GM23338 (cell line): ENCODE results near the gene RAB11A. TPM values are rescaled to one million over a fixed set of nuclear protein-coding genes. Genes with fewer than 3 reads are reported as not detected.

Experiments used
- ATAC-seq: fragments of 200-7000 bp; cut with Tn5 transposase; 3 replicates; pipeline ENCODE4 v1.9.1; 2020
- DNase-seq: peaks from one replicate; pipeline ENCODE4 v3.0.0-alpha.2; 2015; ENCODE audit warnings: low spot score
- H2AFZ ChIP-seq: fragments of 200-600 bp; sonication (generic); 2 replicates; pipeline ENCODE4 v1.8.0; 2016; ENCODE audit warnings: antibody characterized with exemption, mild to moderate bottlenecking, moderate library complexity
- H3F3A ChIP-seq: fragments of 200-600 bp; sonication (generic); replicated peaks from 2 replicates; pipeline ENCODE4 v1.8.0; 2017; ENCODE audit warnings: antibody characterized with exemption, mixed run types, low read depth
- H3K27ac ChIP-seq: fragments of 200-600 bp; sonication (generic); 2 replicates; pipeline ENCODE4 v1.6.1; 2016; ENCODE audit warnings: low read depth
- H3K27me3 ChIP-seq: fragments of 200-600 bp; sonication (generic); 2 replicates; pipeline ENCODE4 v1.8.0; 2016; ENCODE audit warnings: mild to moderate bottlenecking, mixed run types, moderate library complexity; ENCODE audit not compliant: insufficient read depth
- H3K36me3 ChIP-seq: fragments of 200-600 bp; sonication (generic); 2 replicates; pipeline ENCODE4 v1.8.0; 2016; ENCODE audit warnings: mild to moderate bottlenecking; ENCODE audit not compliant: insufficient read depth
- H3K4me1 ChIP-seq: fragments of 200-600 bp; sonication (generic); 2 replicates; pipeline ENCODE4 v1.8.0; 2016; ENCODE audit warnings: mild to moderate bottlenecking, moderate library complexity; ENCODE audit not compliant: insufficient read depth
- H3K4me2 ChIP-seq: fragments of 200-600 bp; sonication (generic); 2 replicates; pipeline ENCODE4 v1.7.1; 2017; ENCODE audit warnings: mixed run types
- H3K4me3 ChIP-seq: fragments of 200-600 bp; sonication (generic); 2 replicates; pipeline ENCODE4 v1.6.1; 2016; ENCODE audit warnings: mixed run types
- H3K79me2 ChIP-seq: fragments of 200-600 bp; sonication (generic); replicated peaks from 2 replicates; pipeline ENCODE4 v1.8.0; 2017; ENCODE audit warnings: mild to moderate bottlenecking; ENCODE audit not compliant: insufficient read depth
- H3K9me2 ChIP-seq: fragments of 200-600 bp; sonication (generic); 2 replicates; pipeline ENCODE4 v1.8.0; 2017; ENCODE audit not compliant: insufficient read depth
- H4K20me1 ChIP-seq: fragments of 200-600 bp; sonication (generic); replicated peaks from 2 replicates; pipeline ENCODE4 v1.8.0; 2017; ENCODE audit warnings: mild to moderate bottlenecking; ENCODE audit not compliant: insufficient read depth
- H3K27ac Mint-ChIP-seq: 2 replicates; pipeline ENCODE4 v1.8.0; 2020; ENCODE audit warnings: inconsistent platforms, mild to moderate bottlenecking, moderate library complexity, mixed read lengths
- H3K27me3 Mint-ChIP-seq: 3 replicates; pipeline ENCODE4 v1.8.0; 2022; ENCODE audit warnings: low read depth, mild to moderate bottlenecking, moderate library complexity, mixed read lengths, inconsistent platforms; ENCODE audit not compliant: insufficient read depth, poor library complexity
- H3K36me3 Mint-ChIP-seq: 3 replicates; pipeline ENCODE4 v1.8.0; 2021; ENCODE audit warnings: low read depth, mild to moderate bottlenecking, inconsistent platforms, moderate library complexity, mixed read lengths
- H3K4me1 Mint-ChIP-seq: 3 replicates; pipeline ENCODE4 v1.8.0; 2020; ENCODE audit warnings: mild to moderate bottlenecking, inconsistent platforms, mixed read lengths
- H3K4me3 Mint-ChIP-seq: 3 replicates; pipeline ENCODE4 v1.8.0; 2021; ENCODE audit warnings: moderate library complexity, mild to moderate bottlenecking, inconsistent platforms, mixed read lengths
- H3K9me3 Mint-ChIP-seq: 3 replicates; pipeline ENCODE4 v1.8.0; 2020; ENCODE audit warnings: moderate library complexity, mild to moderate bottlenecking, inconsistent platforms, mixed read lengths
- CREB1 ChIP-seq: fragments of 250-450 bp; sonication (Bioruptor Pico); IDR thresholded peaks from 2 replicates; pipeline ENCODE4 v1.5.0; 2020; ENCODE audit warnings: low read depth, mild to moderate bottlenecking, moderate library complexity
- CTCF ChIP-seq, 2 experiments: fragments of 200-600 bp in 1 of 2; sonication (generic) in 1 of 2; conservative IDR thresholded peaks; 2 replicates each; pipeline versions ENCODE4 v1.5.1 to v1.6.1; 2016 to 2017; ENCODE audit warnings: antibody characterized with exemption in 2 of 2, low read depth in 2 of 2, mild to moderate bottlenecking in 2 of 2, moderate library complexity in 1 of 2
- ETS1 ChIP-seq: IDR thresholded peaks from 2 replicates; pipeline ENCODE4 v1.6.1; 2016; ENCODE audit warnings: antibody characterized with exemption
- EZH2phosphoT487 ChIP-seq: fragments of 200-600 bp; sonication (generic); IDR thresholded peaks from one replicate; pipeline ENCODE4 v1.8.1; 2018; ENCODE audit warnings: antibody characterized with exemption; ENCODE audit not compliant: unreplicated experiment
- JUNB ChIP-seq: IDR thresholded peaks from one replicate; pipeline ENCODE4 v1.6.1; 2016; ENCODE audit warnings: antibody characterized with exemption; ENCODE audit not compliant: unreplicated experiment
- NANOG ChIP-seq: IDR thresholded peaks from 2 replicates; pipeline ENCODE4 v1.6.1; 2016; ENCODE audit warnings: antibody characterized with exemption, borderline replicate concordance
- POLR2AphosphoS5 ChIP-seq: IDR thresholded peaks from 2 replicates; pipeline ENCODE4 v1.6.1; 2016; ENCODE audit warnings: antibody characterized with exemption, low read depth
- REST ChIP-seq: IDR thresholded peaks from one replicate; pipeline ENCODE4 v1.6.1; 2018; ENCODE audit warnings: antibody characterized with exemption; ENCODE audit not compliant: unreplicated experiment
- STAT1 ChIP-seq: IDR thresholded peaks from one replicate; pipeline ENCODE4 v1.6.1; 2016; ENCODE audit warnings: antibody characterized with exemption; ENCODE audit not compliant: unreplicated experiment
- ZNF331 ChIP-seq: fragments of 250-450 bp; sonication (Bioruptor Pico); IDR thresholded peaks from 2 replicates; pipeline ENCODE4 v1.5.0; 2020; ENCODE audit warnings: low read depth, mild to moderate bottlenecking, moderate library complexity
- polyA plus RNA-seq: library from polyadenylated mRNA; unstranded; fragments of >200 nt; fragmentation: Nextera tagmentation; extraction: Ambion mirVana; gene quantifications from 2 replicates; pipeline ENCODE4 v1.2.1, GENCODE V29; 2016
- total RNA-seq: library from RNA; depleted of rRNA; stranded (reverse); fragments of >200 nt; shearing (Covaris generic); gene quantifications from 2 replicates; pipeline ENCODE4 v1.2.3, GENCODE V29; 2014

RAB11A gene
- total and polyA plus RNA-seq, 2 experiments from 2014 or later = 251 to 369 TPM

GRCh38 chr15:65847989-65848388, 21.3 kb upstream of the RAB11A start (continued):
- TF ChIP-seq REST (no peak), CREB1 (CRISPR knock-in tag) (no peak), ETS1 (no peak), EZH2phosphoT487 (no peak), POLR2AphosphoS5 (no peak), JUNB (no peak), STAT1 (no peak), CTCF (conservative IDR thresholded peaks at IDR 0.05; ENCODE audit: low read depth in 2 of 2) (no peak), ZNF331 (CRISPR knock-in tag) (no peak)

- Histone ChIP-seq H3K4me2 (no peak overlapping the region), H3K4me3 (no peak overlapping the region), H3F3A (no peaks in the 10 kb centered on the region), H4K20me1 (no peaks in the 10 kb centered on the region), H3K4me1 (no peaks in the 10 kb centered on the region), H3K79me2 (no peaks in the 10 kb centered on the region), H2AFZ (no peak overlapping the region), H3K27ac (no peak overlapping the region), H3K9me2 (no peaks in the 10 kb centered on the region), H3K36me3 (no peaks in the 10 kb centered on the region), H3K27me3 (no peaks in the 10 kb centered on the region)
- Mint-ChIP-seq H3K36me3 (no peaks in the 10 kb centered on the region), H3K4me1 (no peaks in the 10 kb centered on the region), H3K27ac (no peak overlapping the region), H3K4me3 (no peak overlapping the region), H3K27me3 (peaks cover 6% of the 10 kb centered on the region), H3K9me3 (no peaks in the 10 kb centered on the region)
- DNase-seq (no peak), ATAC-seq (no peak)
- TF ChIP-seq POLR2AphosphoS5 (no peak), STAT1 (no peak), CTCF (conservative IDR thresholded peaks at IDR 0.05; ENCODE audit: low read depth in 2 of 2) (no peak), CREB1 (CRISPR knock-in tag) (no peak), NANOG (no peak), ZNF331 (CRISPR knock-in tag) (no peak), EZH2phosphoT487 (no peak)
These were observed 17.3 kb upstream of the RAB11A start for GRCh38 chr15:65851981-65852380.
